ENCODE results near the gene GAR1.
"Not testable (repeated sequence)": the region's sequence is repeated elsewhere in the genome, so short reads cannot be mapped to it uniquely, and the experiment has no call there.

The GAR1 gene

GRCh38 chr4:109815151-109816081, at the start of gene GAR1:
GAR1 (plus strand) TSS chr4:109815762; CDS start chr4:109816165, 403 bp downstream.
- peak; percentile 84 for DNase-seq

GRCh38 chr4:109782092-109782491, 33.5 kb upstream of the GAR1 start:
- not testable (repeated sequence) for DNase-seq

- DNase-seq = no peak
Observed at GRCh38 chr4:109786846-109787245, 28.7 kb upstream of the GAR1 start.

- no peak for DNase-seq
Observed at GRCh38 chr4:109787807-109788206, 27.8 kb upstream of the GAR1 start.

- no peak for DNase-seq
Observed at GRCh38 chr4:109795059-109795458, 20.5 kb upstream of the GAR1 start.

- no peak for DNase-seq
Observed at GRCh38 chr4:109798866-109799265, 16.7 kb upstream of the GAR1 start.

GRCh38 chr4:109801099-109801789, 14.3 kb upstream of the GAR1 start:
- no peak for DNase-seq

GRCh38 chr4:109801895-109802319, 13.7 kb upstream of the GAR1 start, which contains the start of gene CFI:
CFI (minus strand) TSS chr4:109801999; CDS start chr4:109801971, 28 bp downstream.
- DNase-seq = no peak

- DNase-seq = no peak
Observed at GRCh38 chr4:109803924-109804571, 11.5 kb upstream of the GAR1 start.

- DNase-seq = no peak
Observed at GRCh38 chr4:109809655-109810054, 5.9 kb upstream of the GAR1 start.

- DNase-seq = no peak
Observed at GRCh38 chr4:109810552-109811387, 4.8 kb upstream of the GAR1 start.

- DNase-seq = no peak
Observed at GRCh38 chr4:109811707-109812106, 3.9 kb upstream of the GAR1 start.

- no peak for DNase-seq
Observed at GRCh38 chr4:109816082-109816442, 500 bp downstream of the GAR1 start.

- no peak for DNase-seq
Observed at GRCh38 chr4:109816894-109817293, 1.3 kb downstream of the GAR1 start.

GRCh38 chr4:109818268-109818667, 2.7 kb downstream of the GAR1 start:
- DNase-seq = no peak

- DNase-seq = no peak
Observed at GRCh38 chr4:109820563-109820962, 5.0 kb downstream of the GAR1 start.

- DNase-seq = no peak
Observed at GRCh38 chr4:109821185-109821584, 5.6 kb downstream of the GAR1 start.

GRCh38 chr4:109826719-109827118, 11.2 kb downstream of the GAR1 start:
- DNase-seq = no peak

- DNase-seq = no peak
Observed at GRCh38 chr4:109827672-109828071, 12.1 kb downstream of the GAR1 start, which contains the start of gene RRH. RRH (plus strand) TSS chr4:109827972; CDS start chr4:109828028, 56 bp downstream.

- no peak for DNase-seq
Observed at GRCh38 chr4:109833756-109834155, 18.2 kb downstream of the GAR1 start.

- DNase-seq = no peak
Observed at GRCh38 chr4:109836985-109837384, 21.4 kb downstream of the GAR1 start.

GRCh38 chr4:109846395-109847098, 31.0 kb downstream of the GAR1 start:
- DNase-seq = no peak

All from DMS 273 treated with DMSO at 0.1 percent for 48 hours (cell line).